GM23248 (cell line): ENCODE results near the gene SPTBN4. TPM values are rescaled to one million over a fixed set of nuclear protein-coding genes. Genes with fewer than 3 reads are reported as not detected.

Source experiments
- DNase-seq: peaks from one replicate; pipeline ENCODE4 v3.0.0-alpha.2; 2015
- H2AFZ ChIP-seq: fragments of 200-600 bp; sonication (generic); 2 replicates; pipeline ENCODE4 v1.6.1; 2016; ENCODE audit warnings: antibody characterized with exemption
- H3F3A ChIP-seq: fragments of 200-600 bp; sonication (generic); 2 replicates; pipeline ENCODE4 v1.6.1; 2016; ENCODE audit warnings: mild to moderate bottlenecking, antibody characterized with exemption, mixed run types; ENCODE audit not compliant: insufficient read depth
- H3K27ac ChIP-seq: fragments of 200-600 bp; sonication (generic); 2 replicates; pipeline ENCODE4 v1.5.1; 2016; ENCODE audit warnings: mild to moderate bottlenecking
- H3K27me3 ChIP-seq: fragments of 200-600 bp; sonication (generic); replicated peaks from 2 replicates; pipeline ENCODE4 v1.6.1; 2016; ENCODE audit warnings: mild to moderate bottlenecking; ENCODE audit not compliant: insufficient read depth
- H3K36me3 ChIP-seq: fragments of 200-600 bp; sonication (generic); 2 replicates; pipeline ENCODE4 v1.6.1; 2016; ENCODE audit warnings: low read depth, mild to moderate bottlenecking
- H3K4me1 ChIP-seq: fragments of 200-600 bp; sonication (generic); 2 replicates; pipeline ENCODE4 v1.6.1; 2016; ENCODE audit warnings: mild to moderate bottlenecking; ENCODE audit not compliant: insufficient read depth
- H3K4me2 ChIP-seq: fragments of 200-600 bp; sonication (generic); one replicate; pipeline ENCODE4 v1.6.1; 2016; ENCODE audit warnings: mild to moderate bottlenecking; ENCODE audit not compliant: unreplicated experiment
- H3K4me3 ChIP-seq: fragments of 200-600 bp; sonication (generic); 2 replicates; pipeline ENCODE4 v1.5.1; 2016; ENCODE audit warnings: mild to moderate bottlenecking
- H3K79me2 ChIP-seq: fragments of 200-600 bp; sonication (generic); 2 replicates; pipeline ENCODE4 v1.6.1; 2016; ENCODE audit warnings: mild to moderate bottlenecking; ENCODE audit not compliant: insufficient read depth
- H3K9ac ChIP-seq: fragments of 200-600 bp; sonication (generic); 2 replicates; pipeline ENCODE4 v1.6.1; 2016; ENCODE audit warnings: mild to moderate bottlenecking
- H3K9me2 ChIP-seq: fragments of 200-600 bp; sonication (generic); 2 replicates; pipeline ENCODE4 v1.6.1; 2016; ENCODE audit warnings: mixed run types, mild to moderate bottlenecking, moderate library complexity; ENCODE audit not compliant: insufficient read depth
- H3K9me3 ChIP-seq: fragments of 200-600 bp; sonication (generic); one replicate; pipeline ENCODE4 v1.6.1; 2017; ENCODE audit warnings: low read depth
- H4K20me1 ChIP-seq: fragments of 200-600 bp; sonication (generic); 2 replicates; pipeline ENCODE4 v1.6.0; 2016; ENCODE audit not compliant: insufficient read depth
- EZH2 ChIP-seq: fragments of 200-600 bp; sonication (generic); IDR thresholded peaks from 2 replicates; pipeline ENCODE4 v1.6.1; 2018; ENCODE audit warnings: antibody characterized with exemption, mild to moderate bottlenecking; ENCODE audit not compliant: insufficient read depth, poor library complexity, severe bottlenecking
- EZH2phosphoT487 ChIP-seq: fragments of 200-600 bp; sonication (generic); IDR thresholded peaks from 2 replicates; pipeline ENCODE4 v1.6.1; 2018; ENCODE audit warnings: antibody characterized with exemption, moderate library complexity, mild to moderate bottlenecking, low read depth; ENCODE audit not compliant: insufficient read depth
- WGBS, 2 experiments: methylation state at CpG; one replicate each; pipeline ENCODE4 v1.1.6; 2015 to 2017; ENCODE audit warnings: low lambda C conversion rate in 2 of 2, low coverage in 1 of 2; ENCODE audit errors: missing lambda C conversion rate in 2 of 2; 5-methylcytosine and 5-hydroxymethylcytosine counted together
- in situ Hi-C: fragments of 300-500 bp; cut with MboI; formaldehyde crosslinking; loops from 2 replicates; pipeline ENCODE4 v1.15.0; 2020
- polyA plus RNA-seq: library from polyadenylated mRNA; unstranded; fragments of >200 nt; fragmentation: Nextera tagmentation; extraction: Ambion mirVana; gene quantifications from 2 replicates; pipeline ENCODE4 v1.2.1, GENCODE V29; 2016
- total RNA-seq: library from RNA; depleted of rRNA; stranded (reverse); fragments of >200 nt; shearing (Covaris generic); gene quantifications from 2 replicates; pipeline ENCODE4 v1.2.3, GENCODE V29; 2014

SPTBN4 gene
- total and polyA plus RNA-seq, 2 experiments from 2014 or later: 0.69 to 2.1 TPM

- TF ChIP-seq EZH2: no peak
- no peak for TF ChIP-seq EZH2phosphoT487
- in situ Hi-C loops: no loop called here
- Histone ChIP-seq H3K4me3 (no peak overlapping the region; the same call in 1 of the 2 replicates), H3K9me2 (no peaks in the 10 kb centered on the region), H2AFZ (0 out of 2 replicates have a peak overlapping the region, but pooled peaks have one; percentile 80), H3K4me1 (no peaks in the 10 kb centered on the region), H3K4me2 (no peak overlapping the region), H3K27ac (no peak overlapping the region), H4K20me1 (no peaks in the 10 kb centered on the region), H3K36me3 (no peaks in the 10 kb centered on the region), H3K9me3 (no peaks in the 10 kb centered on the region), H3K9ac (no peak overlapping the region), H3K79me2 (no peaks in the 10 kb centered on the region), H3K27me3 (0 out of 2 replicates have a peak, but pooled peaks cover 10% of the 10 kb centered on the region), H3F3A (no peaks in the 10 kb centered on the region)
- WGBS, 2 experiments: 6 to 8% methylated on average over 8 to 34 of the region's 75 CpGs
- peak; percentile 24 for DNase-seq
These were observed 63.5 kb downstream of the SPTBN4 start for GRCh38 chr19:40530091-40530901.

- Histone ChIP-seq H3F3A (no peaks in the 10 kb centered on the region), H3K36me3 (no peaks in the 10 kb centered on the region), H3K9me3 (no peaks in the 10 kb centered on the region), H3K4me1 (no peaks in the 10 kb centered on the region), H3K4me3 (no peak overlapping the region), H3K9ac (no peak overlapping the region), H3K27me3 (0 out of 2 replicates have a peak, but pooled peaks cover 10% of the 10 kb centered on the region), H3K27ac (no peak overlapping the region), H2AFZ (no peak overlapping the region), H4K20me1 (no peaks in the 10 kb centered on the region), H3K9me2 (no peaks in the 10 kb centered on the region), H3K79me2 (no peaks in the 10 kb centered on the region), H3K4me2 (no peak overlapping the region)
- 65 to 79% methylated on average over 2 of the region's 2 CpGs for WGBS, 2 experiments
- DNase-seq: no peak
- no peak for TF ChIP-seq EZH2
- no peak for TF ChIP-seq EZH2phosphoT487
- in situ Hi-C loops: no loop called here
These were observed 66.7 kb downstream of the SPTBN4 start for GRCh38 chr19:40533508-40533907.

- Histone ChIP-seq H3K4me3 (no peak overlapping the region), H3K27ac (no peak overlapping the region), H4K20me1 (no peaks in the 10 kb centered on the region), H3K9me3 (no peaks in the 10 kb centered on the region), H3K4me1 (no peaks in the 10 kb centered on the region), H3K9me2 (no peaks in the 10 kb centered on the region), H3F3A (no peaks in the 10 kb centered on the region), H2AFZ (no peak overlapping the region), H3K79me2 (no peaks in the 10 kb centered on the region), H3K4me2 (no peak overlapping the region), H3K9ac (no peak overlapping the region), H3K36me3 (no peaks in the 10 kb centered on the region), H3K27me3 (0 out of 2 replicates have a peak, but pooled peaks cover 10% of the 10 kb centered on the region)
- 56 to 68% methylated on average over 4 of the region's 4 CpGs for WGBS, 2 experiments
- TF ChIP-seq EZH2: no peak
- no peak for TF ChIP-seq EZH2phosphoT487
- no peak for DNase-seq
- in situ Hi-C loops: no loop called here
These were observed 67.3 kb downstream of the SPTBN4 start for GRCh38 chr19:40534148-40534547.

- Histone ChIP-seq H3K4me2 (no peak overlapping the region), H3K36me3 (no peaks in the 10 kb centered on the region), H3K9ac (no peak overlapping the region), H3K79me2 (no peaks in the 10 kb centered on the region), H2AFZ (no peak overlapping the region), H3K9me2 (no peaks in the 10 kb centered on the region), H3F3A (no peaks in the 10 kb centered on the region), H3K4me1 (no peaks in the 10 kb centered on the region), H4K20me1 (no peaks in the 10 kb centered on the region), H3K4me3 (no peak overlapping the region), H3K27me3 (no peaks in the 10 kb centered on the region), H3K27ac (no peak overlapping the region), H3K9me3 (no peaks in the 10 kb centered on the region)
- peak; percentile 20 for DNase-seq
- WGBS, 2 experiments: 53 to 59% methylated on average over 4 of the region's 4 CpGs
- TF ChIP-seq EZH2: no peak
- no peak for TF ChIP-seq EZH2phosphoT487
- in situ Hi-C loops: no loop called here
These were observed 72.3 kb downstream of the SPTBN4 start for GRCh38 chr19:40539070-40539469.
